ENCODE measurements around the gene CYP4F2. TPM values are rescaled to one million over a fixed set of nuclear protein-coding genes. Genes with fewer than 3 reads are reported as not detected.
"Not testable (repeated sequence)": the region's sequence is repeated elsewhere in the genome, so short reads cannot be mapped to it uniquely, and the experiment has no call there.

CYP4F2 gene, protein sequence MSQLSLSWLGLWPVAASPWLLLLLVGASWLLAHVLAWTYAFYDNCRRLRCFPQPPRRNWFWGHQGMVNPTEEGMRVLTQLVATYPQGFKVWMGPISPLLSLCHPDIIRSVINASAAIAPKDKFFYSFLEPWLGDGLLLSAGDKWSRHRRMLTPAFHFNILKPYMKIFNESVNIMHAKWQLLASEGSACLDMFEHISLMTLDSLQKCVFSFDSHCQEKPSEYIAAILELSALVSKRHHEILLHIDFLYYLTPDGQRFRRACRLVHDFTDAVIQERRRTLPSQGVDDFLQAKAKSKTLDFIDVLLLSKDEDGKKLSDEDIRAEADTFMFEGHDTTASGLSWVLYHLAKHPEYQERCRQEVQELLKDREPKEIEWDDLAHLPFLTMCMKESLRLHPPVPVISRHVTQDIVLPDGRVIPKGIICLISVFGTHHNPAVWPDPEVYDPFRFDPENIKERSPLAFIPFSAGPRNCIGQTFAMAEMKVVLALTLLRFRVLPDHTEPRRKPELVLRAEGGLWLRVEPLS
- polyA plus RNA-seq (2013, experiment 1 of 2) = not detected
- not detected for polyA plus RNA-seq (2013, experiment 2 of 2)

DNA sequence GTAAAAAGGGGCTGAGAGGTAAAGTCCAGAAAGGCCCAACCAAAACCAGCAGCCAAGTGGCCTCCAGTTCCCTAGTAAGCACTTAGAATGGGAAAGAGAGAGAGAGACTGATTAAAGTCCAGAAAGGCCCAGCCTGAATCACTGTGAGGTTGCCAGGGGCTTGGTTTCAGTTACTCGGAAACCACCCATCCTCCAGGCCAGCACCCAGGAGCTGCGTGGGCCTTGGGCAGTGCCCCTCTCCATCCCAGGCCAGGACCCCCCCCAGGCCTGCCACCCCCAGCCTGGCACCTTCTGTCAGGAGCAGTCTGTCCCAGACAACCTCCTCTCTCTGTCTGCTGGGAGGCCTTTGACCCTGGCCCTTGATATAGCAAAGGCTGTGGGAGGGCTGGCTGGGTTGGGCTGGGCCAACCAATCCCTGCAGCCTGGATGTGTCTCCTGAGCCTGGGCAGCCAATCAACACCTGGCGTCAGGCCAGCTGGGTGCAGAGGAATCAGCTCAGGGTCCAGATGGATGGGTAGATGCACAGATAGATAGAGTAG lies at the start of gene CYP4F2:
CYP4F2 (minus strand) TSS at position 337 of the 539 bp plus-strand sequence. CDS start 463 bp downstream, outside the sequence.
- no peaks in the 10 kb centered on the region for H3K36me3 ChIP-seq (ENCODE audit: control insufficient read depth, insufficient read depth, low read length)
- no peak within 1 kb of the TSS for H3K27ac ChIP-seq (ENCODE audit: low read depth, low read length, severe bottlenecking)
- H3K9me3 ChIP-seq (ENCODE audit: control insufficient read depth, low read length) = peaks cover 38% of the 10 kb centered on the region
- H3K4me1 ChIP-seq (ENCODE audit: control insufficient read depth, insufficient read depth, low read length, poor library complexity, severe bottlenecking) = no peaks in the 10 kb centered on the region
- WGBS, 2 experiments (ENCODE audit: insufficient coverage in 2 of 2) = 67 to 76% methylated on average over 1 to 3 of the region's 3 CpGs
- no peak within 1 kb of the TSS for H3K4me3 ChIP-seq (ENCODE audit: extremely low read depth, insufficient read depth, low read length, poor library complexity, severe bottlenecking)

DNA sequence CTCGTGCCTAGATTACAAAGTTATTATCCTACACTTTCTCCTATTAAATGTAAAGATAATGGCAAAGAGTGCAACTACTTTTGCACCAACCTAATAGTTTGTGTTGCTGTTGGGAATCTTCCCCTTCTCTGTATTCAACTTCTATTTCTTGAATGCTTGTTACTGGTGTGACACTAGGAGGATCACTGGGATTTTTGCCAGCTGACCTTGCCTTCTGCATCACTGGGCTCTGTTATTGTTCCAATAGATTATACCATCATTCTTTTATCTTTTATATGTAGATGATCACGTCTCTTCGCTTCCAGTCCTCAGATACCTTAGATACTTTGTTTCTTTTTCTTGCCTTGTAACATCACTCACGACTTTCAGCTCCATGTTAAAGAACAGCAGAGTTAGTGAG lies 47.4 kb upstream of the CYP4F2 start:
- H3K27ac ChIP-seq (ENCODE audit: low read depth, low read length, severe bottlenecking) = no peak overlapping the region
- no peaks in the 10 kb centered on the region for H3K36me3 ChIP-seq (ENCODE audit: control insufficient read depth, insufficient read depth, low read length)
- H3K4me1 ChIP-seq (ENCODE audit: control insufficient read depth, insufficient read depth, low read length, poor library complexity, severe bottlenecking) = no peaks in the 10 kb centered on the region
- no peak overlapping the region for H3K4me3 ChIP-seq (ENCODE audit: extremely low read depth, insufficient read depth, low read length, poor library complexity, severe bottlenecking)
- peaks cover 43% of the 10 kb centered on the region for H3K9me3 ChIP-seq (ENCODE audit: control insufficient read depth, low read length)
- 0% methylated on average over 1 of the region's 4 CpGs; no CpG with 5 or more reads in 1 of the 2 experiments for WGBS, 2 experiments (ENCODE audit: insufficient coverage in 2 of 2)

DNA sequence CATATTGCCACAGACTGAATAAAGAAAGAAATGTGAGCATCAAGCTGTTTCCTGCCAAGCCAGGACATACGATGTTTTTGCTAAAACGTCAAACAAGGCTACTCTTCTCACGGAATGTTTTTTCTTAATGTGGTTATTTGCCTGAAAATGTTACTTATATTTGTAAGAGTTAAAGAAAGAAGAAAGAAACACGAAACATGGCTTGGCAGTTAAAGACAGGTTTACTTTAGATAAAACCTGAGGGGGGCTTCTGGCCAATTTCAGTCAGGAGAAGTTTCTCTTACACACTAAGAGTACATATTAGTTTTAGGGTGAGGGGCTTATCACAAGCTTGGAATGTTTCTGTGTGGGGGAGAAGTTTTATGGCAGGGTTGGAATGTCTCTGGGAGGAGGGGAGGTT lies 46.5 kb upstream of the CYP4F2 start:
- peaks cover 44% of the 10 kb centered on the region for H3K9me3 ChIP-seq (ENCODE audit: control insufficient read depth, low read length)
- H3K27ac ChIP-seq (ENCODE audit: low read depth, low read length, severe bottlenecking) = no peak overlapping the region
- WGBS, 2 experiments (ENCODE audit: insufficient coverage in 2 of 2) = 66 to 70% methylated on average over 3 to 4 of the region's 4 CpGs
- no peaks in the 10 kb centered on the region for H3K36me3 ChIP-seq (ENCODE audit: control insufficient read depth, insufficient read depth, low read length)
- no peak overlapping the region for H3K4me3 ChIP-seq (ENCODE audit: extremely low read depth, insufficient read depth, low read length, poor library complexity, severe bottlenecking)
- no peaks in the 10 kb centered on the region for H3K4me1 ChIP-seq (ENCODE audit: control insufficient read depth, insufficient read depth, low read length, poor library complexity, severe bottlenecking)

DNA sequence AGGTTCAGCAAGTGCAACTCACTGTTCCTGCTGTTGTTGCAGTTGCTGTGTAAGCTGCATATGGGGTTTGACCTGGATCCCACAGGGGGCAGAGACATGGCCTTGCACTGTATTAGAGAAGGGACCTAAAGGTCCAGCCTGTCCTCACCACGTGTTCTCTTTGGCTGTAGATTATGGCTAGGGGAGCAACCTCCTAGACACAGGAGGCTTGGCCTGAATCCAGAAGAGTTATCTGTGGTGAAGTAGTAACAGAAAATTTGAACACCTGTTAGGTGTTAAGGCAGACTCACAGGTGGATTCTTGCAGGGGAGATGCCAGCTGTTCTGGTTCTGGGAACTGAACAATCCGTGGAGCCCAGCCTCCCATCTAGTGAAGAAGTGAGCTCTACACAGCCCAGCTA lies 39.9 kb upstream of the CYP4F2 start:
- 15 to 25% methylated on average over 2 of the region's 2 CpGs for WGBS, 2 experiments (ENCODE audit: insufficient coverage in 2 of 2)
- no peaks in the 10 kb centered on the region for H3K36me3 ChIP-seq (ENCODE audit: control insufficient read depth, insufficient read depth, low read length)
- no peak overlapping the region for H3K4me3 ChIP-seq (ENCODE audit: extremely low read depth, insufficient read depth, low read length, poor library complexity, severe bottlenecking)
- H3K27ac ChIP-seq (ENCODE audit: low read depth, low read length, severe bottlenecking) = no peak overlapping the region
- H3K9me3 ChIP-seq (ENCODE audit: control insufficient read depth, low read length) = peaks cover 56% of the 10 kb centered on the region
- no peaks in the 10 kb centered on the region for H3K4me1 ChIP-seq (ENCODE audit: control insufficient read depth, insufficient read depth, low read length, poor library complexity, severe bottlenecking)

DNA sequence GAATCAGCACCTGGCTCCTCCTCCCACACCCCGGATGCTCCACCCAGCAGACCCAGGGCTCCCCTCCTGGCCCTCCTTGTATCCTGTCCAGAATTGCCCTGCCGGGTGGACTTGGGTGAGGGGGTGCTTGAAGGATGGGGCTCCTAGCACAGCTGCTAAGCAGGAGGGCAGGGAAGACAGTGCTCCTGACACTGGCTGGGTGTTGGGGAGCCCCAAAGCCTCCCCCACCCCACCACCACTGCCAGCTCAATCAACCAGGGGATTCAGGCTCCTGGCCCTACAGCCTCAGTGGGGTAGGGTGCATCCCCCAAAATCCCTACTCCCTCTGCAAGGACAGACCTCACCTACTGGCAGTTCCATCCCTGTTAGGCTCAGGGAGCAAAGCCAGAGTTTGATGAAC lies 39.1 kb upstream of the CYP4F2 start:
- Histone ChIP-seq H3K27ac (ENCODE audit: low read depth, low read length, severe bottlenecking) (no peak overlapping the region), H3K9me3 (ENCODE audit: control insufficient read depth, low read length) (peaks cover 56% of the 10 kb centered on the region), H3K4me3 (ENCODE audit: extremely low read depth, insufficient read depth, low read length, poor library complexity, severe bottlenecking) (no peak overlapping the region), H3K4me1 (ENCODE audit: control insufficient read depth, insufficient read depth, low read length, poor library complexity, severe bottlenecking) (no peaks in the 10 kb centered on the region), H3K36me3 (ENCODE audit: control insufficient read depth, insufficient read depth, low read length) (no peaks in the 10 kb centered on the region)
- WGBS, 2 experiments (ENCODE audit: insufficient coverage in 2 of 2) = no CpG with 5 or more reads among the region's 2 CpGs

DNA sequence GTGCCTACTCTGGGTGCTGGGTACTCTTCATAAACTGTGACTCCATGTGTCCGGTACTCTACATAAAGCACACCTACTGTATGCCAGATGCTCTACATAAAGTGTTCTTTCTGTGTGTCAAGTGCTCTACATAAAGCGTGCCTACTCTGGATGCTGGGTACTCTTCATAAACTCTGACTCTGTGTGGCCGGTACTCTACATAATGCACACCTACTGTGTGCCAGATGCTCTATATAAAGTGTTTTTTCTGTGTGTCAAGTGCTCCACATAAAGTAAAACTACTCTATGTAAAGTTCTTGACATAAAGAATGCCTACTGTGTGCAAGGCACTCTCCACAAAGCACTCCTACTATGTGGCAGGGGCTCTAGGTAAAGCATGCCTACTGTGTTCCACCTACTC lies 38.3 kb upstream of the CYP4F2 start:
- Histone ChIP-seq H3K4me1 (ENCODE audit: control insufficient read depth, insufficient read depth, low read length, poor library complexity, severe bottlenecking) (no peaks in the 10 kb centered on the region), H3K36me3 (ENCODE audit: control insufficient read depth, insufficient read depth, low read length) (no peaks in the 10 kb centered on the region), H3K4me3 (ENCODE audit: extremely low read depth, insufficient read depth, low read length, poor library complexity, severe bottlenecking) (no peak overlapping the region), H3K9me3 (ENCODE audit: control insufficient read depth, low read length) (peaks cover 57% of the 10 kb centered on the region), H3K27ac (ENCODE audit: low read depth, low read length, severe bottlenecking) (no peak overlapping the region)
- whole genome bisulfite sequencing, 2 experiments (ENCODE audit: insufficient coverage in 2 of 2) = 100% methylated on average over 1 of the region's 3 CpGs; no CpG with 5 or more reads in 1 of the 2 experiments

DNA sequence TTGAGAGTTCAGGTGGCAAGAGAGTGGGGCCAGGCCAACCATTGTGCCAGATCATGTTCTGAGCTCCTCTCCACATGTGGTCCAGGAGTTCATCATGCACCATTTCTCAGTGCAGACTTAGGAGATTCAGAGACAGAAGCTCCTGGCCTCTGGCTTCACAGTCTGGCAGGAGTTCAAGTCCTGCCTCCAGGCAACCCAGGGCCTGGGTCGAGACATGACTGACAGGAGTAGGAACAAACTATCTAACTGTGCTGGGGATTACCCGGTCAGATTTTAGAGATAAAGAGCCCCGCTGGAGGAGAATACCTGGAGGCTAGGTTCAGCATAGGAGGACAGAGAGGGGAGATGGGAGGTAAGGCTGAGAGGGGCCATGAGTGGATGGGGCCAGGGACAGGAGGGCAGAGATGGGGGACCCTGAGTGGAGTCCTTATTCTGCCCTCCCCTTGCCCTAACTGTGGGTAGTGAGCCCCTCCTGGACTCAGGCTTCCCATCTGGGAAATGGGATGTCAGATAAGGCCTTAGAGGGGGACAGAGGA lies 37.4 kb upstream of the CYP4F2 start:
- Histone ChIP-seq H3K4me3 (ENCODE audit: extremely low read depth, insufficient read depth, low read length, poor library complexity, severe bottlenecking) (no peak overlapping the region), H3K27ac (ENCODE audit: low read depth, low read length, severe bottlenecking) (no peak overlapping the region), H3K36me3 (ENCODE audit: control insufficient read depth, insufficient read depth, low read length) (no peaks in the 10 kb centered on the region), H3K4me1 (ENCODE audit: control insufficient read depth, insufficient read depth, low read length, poor library complexity, severe bottlenecking) (no peaks in the 10 kb centered on the region), H3K9me3 (ENCODE audit: control insufficient read depth, low read length) (peaks cover 67% of the 10 kb centered on the region)
- WGBS, 2 experiments (ENCODE audit: insufficient coverage in 2 of 2) = 56 to 65% methylated on average over 3 of the region's 3 CpGs

DNA sequence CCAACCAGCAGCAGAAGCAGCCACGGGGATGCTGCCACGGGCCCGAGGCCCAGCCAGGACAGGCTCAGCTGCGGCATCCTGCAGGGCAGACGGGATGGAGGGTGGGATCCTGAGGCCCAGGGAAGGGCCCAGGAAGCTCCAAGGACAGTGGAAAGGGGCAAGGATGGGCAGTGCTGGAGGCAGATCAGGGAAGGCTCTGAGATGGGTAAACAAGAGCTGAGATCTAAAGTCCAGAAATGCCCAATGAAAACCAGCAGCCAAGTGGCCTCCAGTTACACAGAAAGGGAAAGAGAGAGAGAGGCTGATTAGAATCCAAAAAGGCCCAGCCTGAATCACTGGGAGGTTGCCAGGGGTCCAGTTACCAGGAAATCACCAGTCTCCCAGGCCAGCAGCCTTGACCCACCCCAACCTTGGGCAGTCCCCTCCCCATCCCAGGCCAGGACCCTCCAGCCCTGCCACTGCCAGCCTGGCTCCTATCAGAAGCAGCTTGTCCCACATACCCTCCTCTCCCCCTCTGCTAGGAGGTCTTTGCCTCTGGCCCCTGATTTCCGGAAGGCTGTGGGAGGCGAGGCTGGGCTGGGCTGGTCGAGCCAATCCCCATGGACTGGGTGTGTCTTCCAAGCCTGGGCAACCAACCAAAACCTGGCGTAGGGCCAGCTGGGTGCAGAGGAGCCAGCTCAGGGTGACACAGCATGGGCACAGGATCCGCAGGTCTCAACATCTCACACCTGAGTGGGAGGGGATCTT lies 36.6 kb upstream of the CYP4F2 start, which contains the start of gene CYP4F11:
CYP4F11 (minus strand) TSS at position 198 of the 747 bp plus-strand sequence; CDS start at position 77, 121 bp downstream.
- Histone ChIP-seq H3K9me3 (ENCODE audit: control insufficient read depth, low read length) (peaks cover 69% of the 10 kb centered on the region), H3K4me1 (ENCODE audit: control insufficient read depth, insufficient read depth, low read length, poor library complexity, severe bottlenecking) (no peaks in the 10 kb centered on the region), H3K27ac (ENCODE audit: low read depth, low read length, severe bottlenecking) (no peak within 1 kb of the TSS), H3K4me3 (ENCODE audit: extremely low read depth, insufficient read depth, low read length, poor library complexity, severe bottlenecking) (no peak within 1 kb of the TSS), H3K36me3 (ENCODE audit: control insufficient read depth, insufficient read depth, low read length) (no peaks in the 10 kb centered on the region)
- 61 to 64% methylated on average over 7 to 9 of the region's 10 CpGs for WGBS, 2 experiments (ENCODE audit: insufficient coverage in 2 of 2)

DNA sequence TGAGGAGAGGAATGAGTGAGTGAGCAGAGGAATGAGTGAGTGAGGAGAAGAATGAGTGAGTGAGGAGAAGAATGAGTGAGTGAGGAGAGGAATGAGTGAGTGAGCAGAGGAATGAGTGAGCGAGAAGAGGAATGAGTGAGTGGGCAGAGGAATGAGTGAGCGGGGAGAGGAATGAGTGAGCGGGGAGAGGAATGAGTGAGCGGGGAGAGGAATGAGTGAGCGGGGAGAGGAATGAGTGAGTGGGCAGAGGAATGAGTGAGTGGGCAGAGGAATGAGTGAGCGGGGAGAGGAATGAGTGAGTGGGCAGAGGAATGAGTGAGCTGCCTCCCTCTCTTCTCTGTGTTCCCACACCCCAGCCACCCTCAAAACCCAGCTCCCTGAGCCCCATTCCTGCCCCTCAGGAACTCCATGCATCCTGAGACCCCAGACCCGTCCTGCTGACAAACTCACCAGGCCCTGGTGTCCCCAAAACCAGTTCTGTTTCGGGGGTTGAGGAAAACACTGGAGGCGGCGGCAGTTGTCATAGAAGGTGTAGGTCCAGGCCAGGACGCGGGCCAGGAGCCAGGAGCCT lies 36.0 kb upstream of the CYP4F2 start:
- 81 to 85% methylated on average over 7 to 8 of the region's 12 CpGs for WGBS, 2 experiments (ENCODE audit: insufficient coverage in 2 of 2)
- peaks cover 71% of the 10 kb centered on the region for H3K9me3 ChIP-seq (ENCODE audit: control insufficient read depth, low read length)
- H3K36me3 ChIP-seq (ENCODE audit: control insufficient read depth, insufficient read depth, low read length); H3K4me3 ChIP-seq (ENCODE audit: extremely low read depth, insufficient read depth, low read length, poor library complexity, severe bottlenecking); H3K4me1 ChIP-seq (ENCODE audit: control insufficient read depth, insufficient read depth, low read length, poor library complexity, severe bottlenecking); H3K27ac ChIP-seq (ENCODE audit: low read depth, low read length, severe bottlenecking): not testable (repeated sequence)

DNA sequence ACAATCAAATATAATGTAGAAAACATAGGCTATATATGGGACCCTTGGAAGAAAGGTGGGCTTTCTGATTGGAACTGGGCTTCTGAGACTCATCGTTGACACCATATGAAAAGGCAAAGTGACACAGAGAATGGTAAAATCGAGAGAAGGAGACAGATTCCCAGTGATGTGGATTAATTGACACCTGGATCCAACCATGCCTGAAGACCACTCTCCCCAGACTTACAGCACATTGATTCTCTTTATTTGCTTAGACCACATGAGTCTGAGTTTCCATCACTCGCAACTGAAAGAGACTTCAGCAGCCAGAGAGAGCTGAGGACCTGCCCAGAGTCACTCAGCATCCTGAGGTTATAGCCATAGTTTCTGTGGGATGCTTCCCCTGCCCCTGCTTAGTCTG lies 30.4 kb upstream of the CYP4F2 start:
- Histone ChIP-seq H3K9me3 (ENCODE audit: control insufficient read depth, low read length) (peaks cover 64% of the 10 kb centered on the region), H3K36me3 (ENCODE audit: control insufficient read depth, insufficient read depth, low read length) (no peaks in the 10 kb centered on the region), H3K27ac (ENCODE audit: low read depth, low read length, severe bottlenecking) (no peak overlapping the region), H3K4me3 (ENCODE audit: extremely low read depth, insufficient read depth, low read length, poor library complexity, severe bottlenecking) (no peak overlapping the region), H3K4me1 (ENCODE audit: control insufficient read depth, insufficient read depth, low read length, poor library complexity, severe bottlenecking) (no peaks in the 10 kb centered on the region)
- WGBS, 2 experiments (ENCODE audit: insufficient coverage in 2 of 2) = 58 to 63% methylated on average over 3 of the region's 3 CpGs
